Fibroblast of skin of scalp (primary cell): ENCODE results near the gene FN1. TPM values are rescaled to one million over a fixed set of nuclear protein-coding genes. Genes with fewer than 3 reads are reported as not detected.

Source experiments
- DNase-seq: peaks from one replicate; pipeline ENCODE4 v3.0.0-alpha.2; 2013
- polyA plus RNA-seq, 2 experiments: library from polyadenylated mRNA; unstranded; fragments of 120-200 nt; gene quantifications; one replicate each; pipeline ENCODE4 v1.2.1, GENCODE V29; 2013; ENCODE audit not compliant: insufficient read length in 2 of 2

The FN1 gene
- 14,390 TPM for polyA plus RNA-seq (2013, experiment 1 of 2; ENCODE audit: insufficient read length)
- polyA plus RNA-seq (2013, experiment 2 of 2; ENCODE audit: insufficient read length) = 14,809 TPM

DNA sequence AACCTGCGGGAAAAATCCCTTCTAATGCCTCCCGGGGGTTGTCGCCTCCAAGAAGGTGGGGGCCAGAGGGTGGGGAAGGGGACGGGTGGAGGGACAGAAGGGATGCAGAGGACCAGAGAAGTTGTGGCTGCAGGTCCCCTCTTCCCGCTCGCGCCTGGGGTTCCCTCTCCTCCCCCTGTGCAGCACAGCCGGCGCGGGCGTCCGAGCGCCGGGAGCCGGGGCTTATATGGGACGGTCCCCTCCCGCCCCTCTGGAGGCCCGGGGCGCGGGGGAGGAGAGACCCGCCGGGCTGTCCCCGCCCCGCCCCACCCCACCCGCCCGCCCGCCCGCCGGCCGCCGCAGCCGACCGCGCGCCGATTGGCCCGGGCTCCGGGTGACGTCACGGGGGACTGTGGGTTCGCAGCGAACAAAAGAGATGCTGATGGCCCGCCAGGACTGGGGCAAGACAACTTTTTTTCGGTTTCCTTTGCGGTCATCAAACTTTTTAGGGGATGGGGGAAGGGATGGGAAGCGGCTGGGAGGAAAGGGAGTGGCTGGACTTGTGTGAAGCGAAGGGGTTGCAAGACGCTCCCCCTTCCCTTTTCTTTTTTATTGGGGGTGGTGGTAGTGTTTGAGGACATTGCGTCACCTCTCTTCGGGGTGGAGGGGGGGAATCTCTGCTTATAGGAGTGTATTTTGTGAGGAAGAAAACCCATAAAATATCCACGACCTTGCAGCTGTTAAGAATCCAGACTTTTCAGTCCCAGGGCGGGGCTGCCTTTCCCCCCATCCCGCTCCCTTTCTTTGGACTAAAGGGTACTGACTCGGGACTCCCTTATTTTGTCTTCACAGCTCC, at the start of gene FN1:
Gene FN1 (minus strand): TSS at position 199 of the 835 bp plus-strand sequence. CDS start 266 bp downstream, outside the sequence.
- peak; percentile 100 for DNase-seq

GRCh38 chr2:215485032-215485431, 49.2 kb upstream of the FN1 start:
- no peak for DNase-seq

DNA sequence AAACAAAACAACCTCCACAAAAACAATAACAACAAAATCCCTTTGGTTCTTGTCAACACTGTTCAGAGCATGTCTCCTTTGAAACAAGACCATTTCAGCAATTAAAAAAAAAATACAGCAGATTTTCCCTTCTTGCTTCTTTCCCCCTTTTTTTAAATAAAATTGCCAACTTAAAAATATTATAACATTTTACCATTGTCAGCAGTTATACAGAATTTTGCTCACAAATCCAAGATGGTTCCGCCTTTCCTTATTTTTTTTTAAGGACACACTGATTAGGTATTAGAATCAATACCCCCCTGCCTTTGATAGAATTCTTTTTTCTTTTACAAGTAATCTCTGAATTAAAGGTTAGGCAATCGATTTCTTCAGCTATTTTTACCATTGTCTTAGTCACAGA, 48.7 kb upstream of the FN1 start:
- DNase-seq = no peak

- no peak for DNase-seq
Observed at GRCh38 chr2:215483431-215483830, 47.6 kb upstream of the FN1 start.

DNA sequence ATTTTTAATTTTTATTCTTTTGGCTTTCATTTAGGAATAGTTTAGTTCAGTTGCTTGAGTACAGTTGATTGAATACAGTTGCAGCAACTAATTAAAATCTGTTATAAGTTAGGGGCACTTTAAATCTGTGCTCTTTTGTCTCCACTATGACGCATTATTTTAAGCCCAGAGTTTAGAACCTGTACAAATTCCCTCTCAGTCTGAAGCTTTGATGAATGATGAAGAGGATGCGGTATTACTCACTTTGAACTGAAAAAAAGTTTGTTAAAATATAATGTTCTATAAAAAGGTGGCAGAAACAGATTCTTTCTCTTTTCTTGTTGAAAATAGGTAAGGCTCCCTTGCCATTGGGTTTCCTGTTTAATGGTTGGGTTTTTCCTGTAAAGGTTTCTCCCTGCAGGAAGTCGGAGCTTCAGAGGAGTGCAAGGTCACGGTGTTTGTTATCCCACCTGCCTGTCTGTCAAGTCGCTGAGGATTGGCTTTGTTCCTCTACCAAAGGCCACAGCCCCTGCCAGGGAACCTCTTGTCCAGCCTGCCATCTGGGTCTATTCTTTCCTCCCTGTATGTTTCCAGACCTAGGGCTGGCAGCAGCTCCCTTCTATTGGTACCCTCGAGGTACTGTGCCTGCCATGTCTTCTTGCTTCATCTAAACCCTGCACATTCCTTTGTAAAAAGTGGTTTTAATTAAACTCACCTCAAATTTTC, 43.8 kb upstream of the FN1 start:
- no peak for DNase-seq

DNA sequence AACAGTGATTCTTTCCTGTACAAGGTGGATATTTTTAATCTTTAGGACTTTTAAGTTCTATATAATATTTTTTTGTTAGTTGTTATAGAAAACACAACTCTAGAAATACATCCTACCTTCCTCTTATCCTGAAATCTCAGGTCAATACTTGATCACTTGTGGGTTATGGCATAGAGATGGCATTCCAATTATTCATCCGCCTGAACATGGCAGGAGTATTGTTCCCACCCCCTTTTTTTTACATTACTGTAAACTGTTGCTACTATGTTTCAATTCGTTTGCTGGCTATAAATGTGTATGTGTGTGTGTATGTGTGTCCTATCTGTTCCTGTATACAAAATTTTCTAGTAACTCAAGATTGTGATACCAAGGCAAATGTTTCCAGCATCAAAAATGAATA, 43.3 kb upstream of the FN1 start:
- DNase-seq = peak; percentile 28

GRCh38 chr2:215476424-215476823, 40.6 kb upstream of the FN1 start:
- peak; percentile 64 for DNase-seq

- DNase-seq = peak; percentile 26
Observed at GRCh38 chr2:215466097-215466909, 30.4 kb upstream of the FN1 start.

GRCh38 chr2:215465256-215465655, 29.4 kb upstream of the FN1 start:
- peak; percentile 26 for DNase-seq

DNA sequence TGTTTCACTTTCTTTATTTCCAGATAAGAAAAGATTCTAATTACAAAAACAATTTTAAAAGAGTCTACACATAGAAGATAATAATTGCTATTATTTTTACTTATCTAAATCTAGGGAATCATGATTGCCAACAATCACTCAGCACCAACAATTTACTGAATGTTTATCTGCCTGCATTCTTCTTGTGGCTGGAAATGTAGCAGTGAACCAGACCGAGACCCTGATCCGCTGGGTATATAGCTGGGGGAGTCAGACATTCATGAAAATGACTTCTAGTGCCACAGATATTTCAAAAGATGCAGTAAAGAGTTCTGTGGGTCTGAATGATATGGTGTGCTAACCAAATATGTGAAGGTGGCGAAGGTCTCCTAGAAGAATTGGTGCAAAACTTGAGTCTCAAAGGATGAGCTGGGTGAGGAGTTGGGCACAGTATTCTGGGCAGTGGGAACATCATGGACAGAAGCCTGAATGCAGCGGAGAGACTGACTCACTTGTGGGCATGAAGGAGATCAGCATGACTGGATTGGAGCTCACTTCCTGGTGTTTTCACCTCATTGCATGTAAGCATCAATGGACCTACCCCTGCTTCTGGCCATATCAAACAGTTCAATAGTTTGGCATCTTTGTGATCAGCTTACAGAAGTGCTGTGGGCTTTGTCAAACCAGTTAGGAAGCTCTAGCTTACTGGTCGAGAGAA, 26.1 kb upstream of the FN1 start:
- DNase-seq = peak; percentile 60

DNA sequence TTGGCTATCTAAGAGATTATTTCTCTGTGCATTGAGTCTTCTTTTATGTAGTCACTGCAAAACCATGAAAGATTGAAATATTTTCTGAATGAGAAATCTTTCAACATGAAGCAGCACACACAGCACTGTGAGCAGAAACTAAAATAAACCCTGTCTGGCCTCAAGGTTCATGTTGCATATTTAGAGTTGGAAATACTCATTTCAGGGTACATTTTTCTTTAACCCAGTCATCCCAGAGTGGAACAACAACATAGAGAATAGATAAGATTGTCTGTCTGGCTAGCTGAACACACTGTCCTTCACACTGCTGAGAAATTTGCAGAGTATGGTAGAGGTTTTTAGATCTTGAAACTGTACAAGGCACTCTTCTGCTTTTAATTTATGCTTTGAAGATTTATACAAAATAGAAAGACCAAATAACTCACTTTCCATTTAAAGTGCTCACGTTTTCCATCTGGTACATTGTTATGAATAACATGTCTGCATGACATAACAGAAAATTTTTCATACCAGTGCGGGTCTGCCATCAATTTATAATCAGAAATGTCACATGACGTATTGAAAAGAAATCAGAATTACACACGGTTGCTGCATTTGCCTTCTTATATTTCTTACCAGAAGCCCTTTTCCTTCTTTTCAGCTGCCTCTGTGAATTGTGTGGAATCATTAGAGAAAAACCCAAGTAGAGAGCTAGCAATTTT, 25.0 kb upstream of the FN1 start:
- peak; percentile 97 for DNase-seq

GRCh38 chr2:215455958-215456357, 20.1 kb upstream of the FN1 start:
- no peak for DNase-seq

DNA sequence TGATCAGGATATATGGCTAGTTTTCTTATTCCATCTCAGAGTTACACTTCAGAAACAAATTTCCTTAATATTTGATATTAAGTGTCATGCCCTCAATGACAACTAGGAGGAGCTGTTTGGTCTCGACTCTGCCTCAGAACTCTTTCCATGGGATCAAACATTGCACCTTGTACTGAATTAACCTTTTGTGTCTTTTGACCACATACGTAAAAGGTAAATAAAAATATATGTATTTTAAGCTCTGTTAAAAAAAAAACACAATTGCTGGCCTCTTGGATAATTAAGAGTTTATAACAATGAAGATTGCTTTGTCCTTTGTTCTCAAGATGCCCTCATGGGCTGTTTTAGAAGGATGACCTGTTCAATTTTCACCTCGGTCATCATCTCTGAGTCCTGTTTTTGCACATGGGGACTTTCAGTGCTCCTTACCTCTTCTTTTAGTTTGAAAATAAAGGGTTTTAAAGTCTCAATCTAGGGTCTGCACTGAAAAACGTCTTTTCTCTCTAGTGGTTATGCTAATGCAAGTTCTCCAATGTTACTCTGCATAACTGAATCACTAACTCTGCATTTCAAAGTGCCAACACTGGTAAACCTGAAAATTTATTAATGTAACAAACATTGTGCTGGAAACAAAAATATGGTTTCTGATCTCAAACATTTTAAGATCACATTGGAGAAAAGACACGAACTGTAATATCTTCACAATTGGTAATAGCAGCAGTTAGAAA, 18.8 kb upstream of the FN1 start:
- DNase-seq = peak; percentile 50

- DNase-seq = no peak
Observed at GRCh38 chr2:215452725-215453124, 16.9 kb upstream of the FN1 start.

- peak; percentile 38 for DNase-seq
Observed at GRCh38 chr2:215451012-215451756, 15.3 kb upstream of the FN1 start.

DNA sequence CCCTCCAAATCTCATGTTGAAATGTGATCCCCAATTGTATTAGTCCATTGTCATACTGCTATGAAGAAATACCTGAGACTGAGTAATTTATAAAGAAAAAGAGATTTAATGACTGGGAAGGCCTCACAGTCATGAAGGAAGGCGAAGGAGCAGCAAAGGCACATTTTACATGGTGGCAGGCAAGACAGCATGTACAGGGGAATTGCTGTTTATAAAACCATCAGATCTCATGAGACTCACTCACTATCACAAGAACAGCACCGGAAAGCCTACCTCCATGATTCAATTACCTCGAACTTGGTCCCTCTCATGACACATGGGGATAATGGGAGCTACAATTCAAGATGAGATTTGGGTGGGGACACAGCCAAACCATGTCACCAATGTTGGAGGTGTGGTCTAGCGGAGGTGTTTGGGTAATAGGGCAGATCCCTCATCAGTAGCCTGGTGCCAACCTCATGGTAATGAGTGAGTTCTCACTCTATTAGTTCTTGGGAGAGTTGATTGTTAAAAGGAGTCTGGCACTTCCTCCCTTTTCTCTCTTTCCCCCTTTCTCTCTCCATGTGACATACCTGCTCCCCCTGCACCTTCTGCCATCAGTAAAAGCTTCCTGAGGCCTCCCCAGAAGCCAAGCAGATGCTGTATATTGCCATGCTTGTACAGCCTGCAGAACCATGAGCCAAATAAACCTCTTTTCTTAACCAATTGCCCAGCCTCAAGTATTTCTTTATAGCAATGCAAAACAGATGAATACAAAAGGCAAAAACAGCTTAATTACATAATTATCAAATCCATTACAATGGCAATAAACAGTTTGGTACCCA, 14.5 kb upstream of the FN1 start:
- no peak for DNase-seq

DNA sequence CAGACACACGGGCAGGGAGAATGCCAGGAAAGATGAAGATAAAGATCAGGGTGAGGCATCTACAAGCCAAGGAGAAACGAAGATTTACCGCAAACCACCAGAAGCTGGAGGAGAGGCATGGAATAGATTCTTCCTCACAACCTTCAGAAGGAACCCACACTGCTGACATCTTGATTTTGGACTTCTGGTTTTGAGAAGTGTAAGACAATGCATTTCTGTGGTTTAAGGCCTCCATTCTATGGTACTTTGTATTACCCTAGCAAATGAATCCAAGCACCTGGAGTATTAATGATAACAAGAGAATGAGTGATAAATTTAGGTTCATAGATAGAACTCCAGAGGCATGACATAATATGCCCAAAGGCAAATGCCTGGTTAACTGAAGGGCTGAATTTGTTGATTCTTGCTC, 11.8 kb upstream of the FN1 start:
- DNase-seq = no peak

- DNase-seq = no peak
Observed at GRCh38 chr2:215447056-215447455, 11.2 kb upstream of the FN1 start.

- DNase-seq = no peak
Observed at GRCh38 chr2:215442401-215442787, 6.5 kb upstream of the FN1 start.
